GM20431 (cell line): ENCODE results near the gene TCERG1L.
"Not testable (repeated sequence)": the region's sequence is repeated elsewhere in the genome, so short reads cannot be mapped to it uniquely, and the experiment has no call there.

ENCODE experiments used
- in situ Hi-C: fragments of 300-500 bp; cut with MseI, MboI; formaldehyde crosslinking; loops from one replicate; pipeline ENCODE4 v1.15.0; 2020; ENCODE audit warnings: low sequenced_read_pairs; ENCODE audit not compliant: unreplicated experiment

TCERG1L gene

GRCh38 chr10:131116991-131117375 is 194.5 kb downstream of the TCERG1L start:
- in situ Hi-C loops: no loop called here

DNA sequence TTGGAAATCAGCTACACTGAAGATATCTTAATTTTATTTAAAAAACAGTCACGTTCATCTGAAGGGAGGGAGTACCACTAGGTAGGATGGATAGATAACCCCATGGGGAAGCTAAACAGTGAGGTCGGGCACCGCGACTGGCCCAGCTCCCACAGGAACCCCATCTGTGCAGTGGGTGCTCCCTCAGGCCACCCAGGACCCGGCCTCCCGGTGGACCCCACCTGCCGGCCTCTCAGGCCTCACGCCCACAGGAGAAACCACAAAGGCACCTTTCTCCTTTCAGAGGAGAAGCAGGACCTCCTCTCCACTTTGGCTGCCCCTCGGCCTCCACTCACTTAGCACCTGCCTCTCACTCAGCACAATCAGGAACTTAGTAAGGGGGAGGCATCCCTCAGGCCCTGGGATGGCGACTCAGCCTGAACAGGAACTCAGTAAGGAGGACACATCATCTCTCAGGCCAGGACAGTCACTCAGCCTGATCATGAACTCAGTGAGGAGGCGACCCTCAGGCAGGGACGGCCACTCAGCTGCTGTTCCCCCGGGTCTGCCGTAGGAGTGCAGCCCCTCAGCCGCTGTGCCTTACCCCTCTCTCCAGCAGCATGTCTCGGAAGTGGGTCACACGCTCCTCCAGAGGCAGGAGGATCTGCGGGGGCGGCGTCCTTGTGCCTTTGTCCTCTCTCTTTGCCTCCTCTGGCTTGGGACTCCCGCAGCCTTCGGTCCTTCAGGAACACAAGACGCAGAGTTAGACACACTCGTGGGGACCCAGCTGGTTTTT is 195.1 kb downstream of the TCERG1L start:
- in situ Hi-C loops: no loop called here

DNA sequence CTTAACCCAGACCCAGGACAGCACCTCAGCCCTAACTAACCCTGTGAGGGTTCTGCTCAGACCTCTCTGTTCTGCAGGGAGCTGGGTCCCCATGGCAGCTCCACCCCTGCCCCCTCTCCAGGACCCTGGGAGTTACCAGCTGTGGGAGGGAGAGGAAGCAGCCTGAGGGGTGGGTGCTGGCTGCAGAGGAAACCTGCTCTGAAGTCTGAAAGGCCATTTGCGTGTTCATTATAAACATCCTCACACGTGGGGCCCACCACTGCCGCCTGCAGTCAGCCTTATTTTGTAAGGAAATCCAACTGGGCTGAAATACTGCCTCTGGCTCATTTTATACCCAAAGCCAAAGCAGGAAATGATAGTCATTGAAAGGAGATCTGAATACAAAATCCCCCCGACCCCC is 195.7 kb downstream of the TCERG1L start:
- in situ Hi-C loops: no loop called here

DNA sequence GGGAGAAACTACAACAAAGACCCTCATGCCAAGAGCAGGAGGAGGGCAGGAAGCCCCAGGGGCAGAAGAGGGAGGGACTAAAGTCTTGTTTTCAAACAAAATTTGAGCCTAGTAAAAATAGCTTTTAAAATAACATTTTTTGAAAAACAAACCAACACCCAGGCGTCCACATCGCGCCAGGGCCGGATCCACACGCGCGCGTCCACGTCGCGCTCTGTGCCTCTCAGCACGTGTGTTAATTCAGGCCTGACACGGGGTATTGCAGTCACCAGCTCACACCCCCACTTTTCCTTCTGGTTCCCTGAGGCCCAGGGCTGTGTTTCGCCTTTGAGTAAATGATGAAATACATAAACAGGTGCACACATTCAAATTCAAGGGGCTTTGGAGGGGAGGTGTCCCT is 196.2 kb downstream of the TCERG1L start:
- in situ Hi-C loops: no loop called here

- in situ Hi-C loops: no loop called here
Measured at GRCh38 chr10:131114846-131115245, 196.7 kb downstream of the TCERG1L start.

GRCh38 chr10:131113709-131114291 is 197.7 kb downstream of the TCERG1L start:
- in situ Hi-C loops: no loop called here

GRCh38 chr10:131113165-131113564 is 198.4 kb downstream of the TCERG1L start:
- in situ Hi-C loops: no loop called here

- in situ Hi-C loops: no loop called here
Measured at GRCh38 chr10:131112691-131113090, 198.8 kb downstream of the TCERG1L start.

- in situ Hi-C loops: no loop called here
Measured at GRCh38 chr10:131111471-131112080, 199.9 kb downstream of the TCERG1L start.

- in situ Hi-C loops: no loop called here
Measured at GRCh38 chr10:131111007-131111406, 200.5 kb downstream of the TCERG1L start.

GRCh38 chr10:131110241-131110783 is 201.2 kb downstream of the TCERG1L start:
- in situ Hi-C loops: no loop called here

- in situ Hi-C loops: no loop called here
Measured at GRCh38 chr10:131109726-131110125, 201.8 kb downstream of the TCERG1L start.

DNA sequence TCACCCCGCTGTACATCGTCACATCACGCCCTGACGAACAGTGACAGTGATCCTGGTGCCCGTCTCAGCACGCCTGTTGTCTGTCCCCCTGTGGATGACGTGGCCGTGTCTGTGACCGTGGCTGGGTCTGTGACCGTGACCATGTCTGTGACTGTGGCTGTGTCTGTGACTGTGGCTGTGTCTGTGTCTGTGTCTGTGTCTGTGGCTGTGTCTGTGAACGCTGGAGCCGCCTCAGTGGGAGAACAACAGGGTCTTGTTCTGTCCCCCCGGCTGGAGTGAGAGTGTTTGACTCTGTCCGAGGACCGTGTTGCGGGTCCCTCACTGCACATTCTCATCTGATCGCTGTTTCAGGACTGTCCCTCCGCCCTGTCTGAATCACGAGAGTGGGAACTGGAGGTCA is 202.2 kb downstream of the TCERG1L start:
- in situ Hi-C loops: no loop called here

DNA sequence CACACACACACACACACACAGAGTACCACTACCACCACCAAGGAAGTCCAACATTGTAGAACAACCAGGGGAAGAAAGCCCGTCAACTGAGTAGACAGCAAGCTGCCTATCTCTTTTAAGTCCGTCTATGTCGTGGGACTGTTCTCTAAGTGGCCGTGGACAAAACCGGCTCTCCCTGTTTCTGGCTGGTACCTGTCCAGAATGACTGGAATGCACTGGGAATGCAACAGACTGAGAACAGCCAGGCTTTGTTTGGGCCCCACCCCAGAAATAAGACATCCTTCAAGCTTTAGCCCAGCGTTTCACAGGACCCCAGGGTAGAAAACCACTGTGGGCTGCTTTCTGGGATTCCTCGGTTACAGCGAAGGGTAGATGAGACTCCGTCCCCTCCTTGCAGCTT is 203.6 kb downstream of the TCERG1L start:
- in situ Hi-C loops: no loop called here

DNA sequence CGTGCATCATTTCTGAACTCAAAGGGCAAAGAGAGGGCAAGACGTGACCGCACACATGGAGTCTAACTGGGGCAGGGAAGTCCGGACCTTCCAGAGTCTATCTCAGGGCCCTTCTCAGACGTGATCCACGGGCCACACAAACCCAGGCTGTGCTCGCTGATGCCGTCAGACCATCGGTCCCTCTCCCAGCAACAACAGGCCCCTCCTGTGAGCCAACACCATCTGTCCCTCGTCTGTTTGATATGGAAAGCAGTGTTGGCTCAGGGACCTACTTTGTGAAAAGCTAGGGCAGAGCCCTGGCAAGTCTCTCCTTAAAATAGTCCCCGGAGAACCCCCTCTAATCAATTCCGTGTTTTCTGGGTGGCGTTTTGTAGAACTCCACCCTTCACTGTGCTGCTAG is 208.8 kb downstream of the TCERG1L start:
- in situ Hi-C loops: no loop called here

- in situ Hi-C loops: no loop called here
Measured at GRCh38 chr10:131102147-131102546, 209.4 kb downstream of the TCERG1L start.

- in situ Hi-C loops: not testable (repeated sequence)
Measured at GRCh38 chr10:131100418-131101410, 210.8 kb downstream of the TCERG1L start.

GRCh38 chr10:131099028-131099726 is 212.3 kb downstream of the TCERG1L start:
- in situ Hi-C loops: no loop called here

DNA sequence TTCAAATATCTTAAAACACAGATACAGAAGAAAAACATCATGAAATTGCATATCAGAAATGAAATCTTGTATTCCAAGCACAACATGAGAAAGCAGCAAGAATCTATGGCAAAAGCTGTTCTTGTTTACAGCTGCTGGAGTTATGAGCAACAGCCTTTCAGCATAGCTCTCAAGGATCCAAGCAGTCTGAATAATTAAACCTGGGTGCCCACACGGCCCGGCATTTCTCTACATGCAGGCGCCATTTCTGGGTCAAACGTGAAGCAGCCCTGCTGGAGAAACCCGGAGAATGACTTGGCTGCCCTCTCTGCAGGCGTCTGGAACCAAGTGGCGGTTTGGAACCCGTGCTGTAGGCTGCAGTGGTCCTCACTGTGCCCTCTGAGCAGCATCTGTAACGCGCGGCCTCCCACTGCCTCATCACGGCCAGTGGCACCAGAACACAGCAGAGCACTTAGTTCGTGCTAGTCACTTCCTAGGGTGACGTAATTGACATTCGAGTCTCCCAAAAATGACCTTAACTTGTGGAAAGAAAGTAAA is 213.0 kb downstream of the TCERG1L start:
- in situ Hi-C loops: no loop called here
